DND-41 (cell line): ENCODE data around the gene TGFB3.

Experiments
- ATAC-seq: fragments of 200-7000 bp; cut with Tn5 transposase; 3 replicates; pipeline ENCODE4 v1.9.1; 2021; ENCODE audit warnings: low read depth; ENCODE audit not compliant: insufficient read depth
- DNase-seq: peaks from one replicate; pipeline ENCODE4 v3.0.0-alpha.2; 2020
- H2AFZ ChIP-seq: 2 replicates; pipeline ENCODE4 v1.6.0; 2012; ENCODE audit warnings: low read depth, low read length
- H3K27ac ChIP-seq: 2 replicates; pipeline ENCODE4 v1.5.1; 2012; ENCODE audit warnings: low read length, inconsistent platforms
- H3K27me3 ChIP-seq: fragments of 200-600 bp; sonication (generic); 2 replicates; pipeline ENCODE4 v1.6.0; 2012; ENCODE audit warnings: low read length, mild to moderate bottlenecking, inconsistent platforms; ENCODE audit not compliant: insufficient read depth, poor library complexity
- H3K36me3 ChIP-seq: 2 replicates; pipeline ENCODE4 v1.5.1; 2012; ENCODE audit warnings: low read length, inconsistent platforms; ENCODE audit not compliant: insufficient read depth
- H3K4me1 ChIP-seq: 2 replicates; pipeline ENCODE4 v1.5.1; 2012; ENCODE audit warnings: mild to moderate bottlenecking, low read length; ENCODE audit not compliant: insufficient read depth
- H3K4me2 ChIP-seq: 2 replicates; pipeline ENCODE4 v1.6.0; 2012; ENCODE audit warnings: mild to moderate bottlenecking, moderate library complexity, low read length, inconsistent platforms; ENCODE audit not compliant: insufficient read depth
- H3K4me3 ChIP-seq, 2 experiments: fragments of 200-600 bp in 1 of 2; shearing (Covaris generic) in 1 of 2; 2 replicates each; pipeline ENCODE4 v1.5.1; 2012 to 2016; ENCODE audit warnings: inconsistent platforms in 2 of 2, low read length in 2 of 2, mild to moderate bottlenecking in 2 of 2, low read depth in 1 of 2, moderate library complexity in 1 of 2
- H3K79me2 ChIP-seq: 2 replicates; pipeline ENCODE4 v1.6.0; 2012; ENCODE audit warnings: low read length, inconsistent platforms; ENCODE audit not compliant: insufficient read depth
- H3K9ac ChIP-seq: 2 replicates; pipeline ENCODE4 v1.6.0; 2012; ENCODE audit warnings: low read depth, mild to moderate bottlenecking, inconsistent platforms, low read length, moderate library complexity
- H3K9me3 ChIP-seq: 2 replicates; pipeline ENCODE4 v1.5.1; 2012; ENCODE audit warnings: low read length, moderate library complexity, mild to moderate bottlenecking, inconsistent platforms; ENCODE audit not compliant: insufficient read depth, severe bottlenecking
- H4K20me1 ChIP-seq: 2 replicates; pipeline ENCODE4 v1.6.0; 2012; ENCODE audit warnings: low read length; ENCODE audit not compliant: insufficient read depth
- EZH2 ChIP-seq: IDR thresholded peaks from 3 replicates; pipeline ENCODE4 v1.6.1; 2012; ENCODE audit warnings: borderline replicate concordance, low read depth, mild to moderate bottlenecking, moderate library complexity, low read length, inconsistent platforms; ENCODE audit not compliant: severe bottlenecking
- TF ChIP-seq, protein P1 (sequence below): IDR thresholded peaks from 2 replicates; pipeline ENCODE4 v1.5.1; 2012; ENCODE audit warnings: borderline replicate concordance, low read length, moderate library complexity, mild to moderate bottlenecking; ENCODE audit not compliant: poor library complexity, severe bottlenecking; ENCODE audit errors: extremely low read depth

TGFB3 gene

GRCh38 chr14:75977582-75977943 is 4.2 kb downstream of the TGFB3 start:
- H3K36me3 ChIP-seq = no peaks in the 10 kb centered on the region
- no peak overlapping the region for H3K4me3 ChIP-seq
- ATAC-seq = no peak
- H3K4me1 ChIP-seq = peaks cover 24% of the 10 kb centered on the region
- no peaks in the 10 kb centered on the region for H3K9me3 ChIP-seq
- H4K20me1 ChIP-seq = 0 out of 2 replicates have a peak, but pooled peaks cover 3% of the 10 kb centered on the region
- TF ChIP-seq, protein P1, sequence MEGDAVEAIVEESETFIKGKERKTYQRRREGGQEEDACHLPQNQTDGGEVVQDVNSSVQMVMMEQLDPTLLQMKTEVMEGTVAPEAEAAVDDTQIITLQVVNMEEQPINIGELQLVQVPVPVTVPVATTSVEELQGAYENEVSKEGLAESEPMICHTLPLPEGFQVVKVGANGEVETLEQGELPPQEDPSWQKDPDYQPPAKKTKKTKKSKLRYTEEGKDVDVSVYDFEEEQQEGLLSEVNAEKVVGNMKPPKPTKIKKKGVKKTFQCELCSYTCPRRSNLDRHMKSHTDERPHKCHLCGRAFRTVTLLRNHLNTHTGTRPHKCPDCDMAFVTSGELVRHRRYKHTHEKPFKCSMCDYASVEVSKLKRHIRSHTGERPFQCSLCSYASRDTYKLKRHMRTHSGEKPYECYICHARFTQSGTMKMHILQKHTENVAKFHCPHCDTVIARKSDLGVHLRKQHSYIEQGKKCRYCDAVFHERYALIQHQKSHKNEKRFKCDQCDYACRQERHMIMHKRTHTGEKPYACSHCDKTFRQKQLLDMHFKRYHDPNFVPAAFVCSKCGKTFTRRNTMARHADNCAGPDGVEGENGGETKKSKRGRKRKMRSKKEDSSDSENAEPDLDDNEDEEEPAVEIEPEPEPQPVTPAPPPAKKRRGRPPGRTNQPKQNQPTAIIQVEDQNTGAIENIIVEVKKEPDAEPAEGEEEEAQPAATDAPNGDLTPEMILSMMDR = no peak
- TF ChIP-seq EZH2 = no peak
- H3K27ac ChIP-seq = no peak overlapping the region
- DNase-seq = no peak
- no peaks in the 10 kb centered on the region for H3K27me3 ChIP-seq
- H3K4me2 ChIP-seq = no peak overlapping the region
- no peak overlapping the region for H3K9ac ChIP-seq
- no peaks in the 10 kb centered on the region for H3K79me2 ChIP-seq
- H2AFZ ChIP-seq = no peak overlapping the region

- Histone ChIP-seq H3K4me3 (no peak overlapping the region), H3K9me3 (no peaks in the 10 kb centered on the region), H3K4me1 (peaks cover 24% of the 10 kb centered on the region), H3K9ac (no peak overlapping the region), H3K79me2 (no peaks in the 10 kb centered on the region), H3K27me3 (no peaks in the 10 kb centered on the region), H3K36me3 (no peaks in the 10 kb centered on the region), H3K4me2 (no peak overlapping the region), H2AFZ (no peak overlapping the region), H3K27ac (no peak overlapping the region), H4K20me1 (0 out of 2 replicates have a peak, but pooled peaks cover 3% of the 10 kb centered on the region)
- DNase-seq (no peak), ATAC-seq (no peak)
- TF ChIP-seq, protein P1 = no peak
- TF ChIP-seq EZH2 = no peak
Measured at GRCh38 chr14:75976826-75977581, 4.8 kb downstream of the TGFB3 start.

GRCh38 chr14:75972801-75973421 is 8.9 kb downstream of the TGFB3 start:
- ATAC-seq (no peak), DNase-seq (no peak)
- Histone ChIP-seq H3K9me3 (no peaks in the 10 kb centered on the region), H3K4me3 (no peak overlapping the region), H2AFZ (no peak overlapping the region), H3K27me3 (no peaks in the 10 kb centered on the region), H3K9ac (no peak overlapping the region), H3K4me2 (no peak overlapping the region), H3K27ac (no peak overlapping the region), H3K36me3 (peaks cover 3% of the 10 kb centered on the region; the same call in 1 of the 2 replicates), H4K20me1 (no peaks in the 10 kb centered on the region; the same call in 1 of the 2 replicates), H3K4me1 (no peaks in the 10 kb centered on the region), H3K79me2 (no peaks in the 10 kb centered on the region)
- TF ChIP-seq EZH2 = no peak
- TF ChIP-seq, protein P1 = no peak
